ENCODE measurements around the gene THADA.
"Not testable (repeated sequence)": the region's sequence is repeated elsewhere in the genome, so short reads cannot be mapped to it uniquely, and the experiment has no call there.

THADA gene

DNA sequence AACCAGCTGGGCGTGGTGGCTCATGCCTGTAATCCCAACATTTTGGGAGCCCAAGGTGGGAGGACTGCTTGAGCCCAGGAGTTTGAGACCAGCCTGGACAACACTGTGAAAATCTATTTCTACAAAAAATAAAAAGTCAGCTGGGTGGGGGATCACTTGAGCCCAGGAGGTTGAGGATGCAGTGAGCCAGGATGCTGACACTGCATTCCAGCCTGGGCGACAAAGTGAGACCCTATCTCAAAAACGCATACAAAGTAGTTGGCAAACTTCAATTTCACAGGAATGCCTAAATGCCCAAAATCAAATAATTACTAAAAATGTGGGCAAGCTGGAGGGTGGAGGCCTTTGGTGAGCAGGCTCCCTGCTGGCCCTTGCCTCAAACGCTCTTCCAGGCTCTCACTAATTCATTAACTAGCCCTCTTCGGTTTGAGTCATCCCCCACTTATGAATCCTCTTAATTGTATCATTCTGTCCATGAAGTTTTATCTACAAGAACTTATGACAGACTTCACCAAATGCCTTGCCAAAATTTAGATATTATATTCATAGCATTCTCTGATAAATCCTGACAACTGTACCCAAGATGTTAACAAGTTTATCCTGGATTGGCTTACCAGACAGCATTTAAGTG, 300.8 kb downstream of the THADA start:
- no peak for DNase-seq

DNA sequence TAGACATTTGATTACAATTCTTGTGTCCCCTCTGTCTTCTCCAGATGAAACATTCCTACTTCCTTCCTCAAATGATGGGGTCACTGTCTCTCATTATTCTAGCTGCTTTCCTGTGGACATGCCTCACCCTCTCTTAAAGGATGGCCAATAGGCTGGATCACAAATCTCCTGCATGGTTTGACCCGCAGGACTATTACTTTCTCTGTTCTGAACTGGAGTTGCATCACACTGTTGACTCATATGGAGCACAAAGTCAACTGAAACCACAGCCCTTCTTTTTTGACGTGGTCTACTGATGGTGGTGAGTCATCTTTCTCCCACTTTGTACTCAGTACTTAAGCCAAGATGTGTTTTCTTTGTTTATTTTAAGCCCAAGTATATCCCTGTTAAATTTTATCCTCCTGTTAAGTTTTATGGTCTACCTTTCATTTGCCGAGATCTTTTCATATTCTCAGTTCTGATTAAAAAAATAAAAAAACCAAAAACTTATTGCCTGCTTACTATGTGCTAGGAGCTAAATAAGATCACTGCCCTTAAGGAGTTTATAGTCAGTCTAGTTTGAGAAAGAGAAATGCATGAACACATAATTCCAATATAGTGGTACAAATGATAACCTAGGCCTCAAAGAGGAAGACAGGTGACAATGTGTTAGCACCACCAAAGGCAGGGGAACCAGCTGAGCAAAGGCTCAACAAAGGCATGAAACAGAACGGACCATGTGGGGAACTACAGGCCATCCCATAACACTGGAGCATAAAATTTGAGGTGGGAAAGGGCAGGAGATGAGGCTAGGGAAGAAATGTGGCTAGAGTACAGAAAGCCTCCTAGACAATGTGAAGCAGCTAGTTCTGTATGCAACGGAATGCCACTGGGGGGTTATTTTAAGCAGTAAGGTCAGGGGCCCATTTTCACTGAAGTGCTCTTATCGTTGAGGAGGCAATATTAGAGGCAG, 301.8 kb downstream of the THADA start:
- DNase-seq = no peak

DNA sequence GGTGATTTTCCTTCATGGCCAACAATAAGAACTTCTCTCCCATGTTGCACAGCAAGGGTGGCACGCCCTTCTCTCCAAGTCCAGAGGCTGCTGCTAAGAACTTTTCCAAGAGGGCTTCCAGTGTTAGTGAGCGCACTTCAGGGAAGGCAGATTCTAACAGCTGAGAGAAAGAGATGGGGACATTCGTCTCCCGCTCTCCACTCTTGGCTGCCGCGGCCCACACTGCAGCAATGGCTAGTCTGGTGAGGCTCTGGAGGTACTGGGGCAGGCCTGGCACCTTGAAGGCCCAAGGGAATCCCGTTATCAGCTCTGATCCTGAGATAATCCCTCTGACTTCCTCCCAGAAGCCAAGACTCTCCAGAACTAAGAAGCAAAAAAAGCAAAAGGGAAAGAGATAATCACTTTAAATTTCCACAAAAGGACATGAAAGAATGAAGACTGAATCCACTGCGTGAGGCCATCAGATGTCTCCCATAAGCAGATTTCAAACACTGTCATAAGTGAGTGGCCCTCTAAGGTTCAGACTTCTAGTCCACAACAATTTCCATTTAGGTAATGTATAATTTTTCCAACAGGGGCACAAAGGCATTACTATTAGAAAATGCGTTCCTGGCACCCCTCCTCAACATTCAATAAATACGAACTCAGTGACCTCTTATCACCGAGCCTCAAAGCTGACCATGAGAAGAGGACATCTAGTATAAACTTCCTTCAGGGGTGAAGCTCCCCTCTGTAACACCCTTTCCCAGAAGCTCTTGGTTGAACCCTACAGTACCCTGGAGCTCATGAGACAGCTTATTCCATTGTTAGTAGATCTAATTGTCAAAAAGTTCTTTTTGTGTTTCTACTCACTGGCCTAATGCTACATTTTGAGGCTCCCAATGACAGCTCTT, 302.7 kb downstream of the THADA start:
- DNase-seq = no peak

DNA sequence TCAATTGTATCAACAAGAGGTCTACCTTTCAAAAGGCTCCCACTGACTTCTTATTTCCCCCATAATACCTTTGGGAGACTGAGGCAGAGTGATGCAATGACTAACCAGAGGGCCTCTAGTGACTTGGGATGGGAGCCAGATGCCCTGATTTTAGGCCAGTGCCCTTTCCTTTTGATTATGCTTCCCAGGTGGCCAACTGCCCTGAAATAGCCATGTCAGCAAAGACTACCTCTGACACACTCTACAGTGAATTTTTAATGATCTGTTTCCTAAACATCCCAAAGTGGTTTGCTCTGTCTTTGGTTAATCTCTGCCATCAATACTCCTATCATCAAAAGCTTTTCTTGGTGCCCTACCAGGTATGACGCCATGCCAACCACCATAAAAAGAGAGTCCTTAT, 303.5 kb downstream of the THADA start:
- no peak for DNase-seq

DNA sequence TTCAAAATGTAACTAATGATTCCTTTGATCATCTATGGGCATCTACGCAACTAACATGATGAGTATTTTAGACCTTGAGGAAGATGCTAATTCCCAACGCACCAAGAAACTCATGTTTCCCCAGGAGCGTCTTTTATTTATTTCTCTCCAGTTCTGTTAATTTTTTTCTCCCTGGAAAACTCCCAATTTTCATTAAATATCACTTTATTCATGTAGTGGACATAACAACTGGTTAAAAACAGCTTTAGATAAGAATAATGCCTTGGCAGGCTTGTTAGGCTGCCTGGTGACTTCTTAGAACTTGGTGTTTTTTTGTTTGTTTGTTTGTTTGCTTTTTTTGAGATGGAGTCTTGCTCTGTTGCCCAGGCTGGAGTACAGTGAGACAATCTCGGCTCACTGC, 306.5 kb downstream of the THADA start:
- DNase-seq = no peak

DNA sequence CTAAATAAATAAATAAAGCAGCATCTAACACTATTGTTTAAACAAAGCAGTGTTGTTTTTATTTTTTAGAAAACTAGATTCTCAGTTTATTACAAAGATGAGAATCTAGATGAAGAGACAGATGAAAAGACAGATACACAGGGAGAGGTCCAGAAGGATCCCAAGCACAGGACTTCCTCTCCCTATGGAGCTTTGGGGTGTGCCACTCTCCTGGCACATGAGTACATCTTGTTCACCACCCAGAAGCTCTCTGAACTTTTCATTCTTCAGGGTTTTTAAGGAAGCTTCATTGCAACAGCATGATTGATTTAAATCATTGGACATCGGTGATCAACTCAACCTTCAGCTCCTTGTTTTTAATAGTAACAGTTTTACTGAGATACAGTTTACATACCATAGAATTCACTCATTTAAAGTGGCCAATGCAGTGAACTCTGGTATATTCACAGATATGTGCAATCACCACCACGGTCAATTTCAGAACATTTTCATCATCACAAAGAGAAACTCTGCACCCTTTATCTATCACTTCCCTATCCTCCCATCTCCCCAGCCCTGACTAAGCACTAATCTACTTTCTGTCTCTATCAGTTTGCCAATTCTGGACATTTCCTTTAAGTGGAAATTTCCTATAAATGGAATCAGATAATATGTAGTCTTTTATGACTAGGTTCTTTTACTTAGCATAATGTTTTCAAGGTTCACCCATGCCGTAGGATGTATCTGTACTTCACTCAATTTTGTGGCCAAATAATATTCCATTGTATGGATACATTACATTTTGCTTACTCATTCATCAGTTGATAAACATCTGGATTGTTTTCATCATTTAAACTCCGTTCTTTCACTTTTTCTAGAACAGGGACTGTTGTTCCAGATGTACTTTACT, 307.2 kb downstream of the THADA start:
- no peak for DNase-seq

DNA sequence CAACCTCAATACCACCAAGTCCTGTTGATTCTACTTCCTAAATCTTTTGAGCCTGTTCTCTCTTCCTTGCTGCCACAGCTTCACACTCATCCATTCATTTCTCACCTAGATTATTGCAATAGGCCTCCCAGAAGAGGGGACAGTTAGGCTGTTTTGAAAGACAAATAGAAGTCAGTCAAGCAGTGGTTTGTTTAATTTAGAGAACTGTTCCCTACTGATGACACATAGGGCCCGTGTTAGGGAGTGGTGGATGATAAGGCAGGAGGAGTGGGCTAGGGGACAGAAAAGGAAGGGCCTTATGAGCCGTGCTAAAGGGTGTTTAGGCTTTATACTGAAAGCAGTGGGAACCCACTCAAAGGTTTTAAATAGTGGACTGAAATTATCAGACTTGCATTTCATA, 309.9 kb downstream of the THADA start:
- DNase-seq = no peak

DNA sequence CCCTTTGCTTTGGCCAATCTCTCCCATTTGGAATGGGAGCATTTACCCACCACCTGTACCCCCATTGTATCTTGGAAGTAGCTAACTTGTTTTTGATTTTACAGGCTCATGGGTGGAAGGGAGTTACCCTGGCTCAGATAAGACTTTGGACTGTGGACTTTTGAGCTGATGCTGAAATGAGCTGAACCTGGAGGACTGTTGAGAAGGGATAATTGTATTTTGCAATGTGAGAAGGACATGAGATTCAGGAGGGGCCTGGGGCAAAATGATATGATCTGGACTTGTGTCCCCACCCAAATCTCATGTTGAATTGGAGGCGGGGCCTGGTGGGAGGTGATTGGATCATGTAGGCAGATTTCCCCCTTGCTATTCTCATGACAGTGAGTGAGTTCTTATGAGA, 310.9 kb downstream of the THADA start:
- no peak for DNase-seq

DNA sequence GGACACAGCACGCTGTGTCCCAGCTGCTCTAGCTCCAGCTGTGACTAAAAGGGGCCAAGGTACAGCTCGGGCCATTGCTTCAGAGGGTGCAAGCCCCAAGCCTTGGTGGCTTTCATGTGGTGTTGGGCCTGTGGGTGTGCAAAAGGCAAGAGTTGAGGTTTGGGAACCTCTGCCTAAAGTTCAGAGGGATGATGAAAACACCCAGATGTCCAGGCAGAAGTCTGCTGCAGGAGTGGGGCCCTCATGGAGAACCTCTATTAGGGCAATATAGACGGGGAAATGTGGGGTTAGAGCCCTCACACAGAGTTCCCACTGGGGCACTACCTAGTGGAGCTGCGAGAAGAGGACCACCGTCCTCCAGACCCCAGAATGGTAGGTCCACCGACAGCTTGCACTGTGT, 311.5 kb downstream of the THADA start:
- not testable (repeated sequence) for DNase-seq

DNA sequence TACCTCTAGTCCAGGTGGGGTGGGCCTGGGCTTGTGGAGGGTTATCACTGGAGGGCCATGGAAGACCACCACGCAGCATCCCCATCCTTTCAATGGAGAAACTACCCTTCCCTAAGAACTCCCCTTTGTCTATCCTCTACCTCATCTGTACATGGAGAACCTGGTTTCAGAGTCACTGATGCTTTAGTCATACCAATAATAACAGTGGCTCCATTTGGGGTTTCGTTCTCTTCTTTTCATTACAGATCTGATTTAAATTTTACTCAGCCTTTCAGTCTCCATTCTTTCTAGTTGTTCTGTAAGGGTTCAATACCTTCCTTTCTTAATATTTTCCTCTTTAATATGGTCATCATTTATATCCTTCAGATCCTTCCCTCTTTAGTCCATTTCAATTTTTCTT, 314.8 kb downstream of the THADA start:
- no peak for DNase-seq

DNA sequence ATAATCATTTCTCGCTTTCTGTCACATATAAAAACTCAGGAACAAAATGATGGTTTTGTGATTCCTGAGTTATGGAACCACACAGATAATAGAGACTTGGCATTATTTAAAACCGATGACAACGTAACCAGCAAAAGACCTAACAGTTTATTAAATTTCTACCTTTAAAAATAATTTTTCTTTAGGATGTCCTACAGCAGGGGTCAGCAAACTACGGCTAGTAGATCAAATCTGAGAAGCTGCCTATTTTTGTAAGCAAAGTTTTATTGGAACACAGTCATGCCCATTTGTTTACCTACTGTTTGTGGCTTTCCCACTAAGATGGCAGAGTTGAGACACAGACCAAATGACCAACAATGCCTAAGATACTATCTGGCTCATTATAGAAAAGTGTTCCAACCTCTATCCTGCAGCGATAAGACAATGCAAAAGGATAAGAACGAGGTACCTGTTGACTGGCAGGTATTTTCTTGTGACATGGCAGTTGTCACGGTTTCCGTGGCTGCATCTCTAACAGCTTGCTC, 316.5 kb downstream of the THADA start:
- no peak for DNase-seq

DNA sequence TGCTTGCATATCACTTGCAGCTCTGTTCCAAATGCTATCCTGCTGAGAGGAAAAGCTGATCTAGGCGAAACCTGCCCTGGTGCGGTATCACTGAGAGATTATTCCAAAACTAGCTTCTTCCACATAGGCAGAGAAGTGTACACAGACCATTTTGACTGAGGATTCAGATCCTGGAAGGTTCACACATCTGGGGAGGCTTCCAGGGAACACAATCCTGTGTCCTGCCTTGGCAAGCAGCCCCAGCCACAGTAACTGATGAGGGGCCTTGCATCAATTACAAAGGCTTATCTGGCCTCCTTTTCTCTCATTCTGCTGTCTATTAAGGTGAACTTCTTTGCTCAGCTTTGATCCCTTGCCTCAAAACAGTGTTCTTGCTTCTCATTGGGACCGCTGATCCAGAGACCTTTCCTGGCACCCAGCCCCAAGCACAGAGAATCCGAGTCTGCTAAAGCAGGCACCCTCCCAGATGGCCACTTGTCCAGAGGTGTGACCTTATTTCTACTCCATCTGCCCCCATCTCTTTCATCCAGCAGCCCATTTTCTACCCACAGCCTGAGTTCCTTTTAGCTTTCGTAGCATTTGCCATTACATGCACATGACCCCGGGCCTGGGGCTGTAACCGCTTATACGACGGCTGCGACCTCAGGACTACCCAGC, 317.1 kb downstream of the THADA start:
- no peak for DNase-seq

DNA sequence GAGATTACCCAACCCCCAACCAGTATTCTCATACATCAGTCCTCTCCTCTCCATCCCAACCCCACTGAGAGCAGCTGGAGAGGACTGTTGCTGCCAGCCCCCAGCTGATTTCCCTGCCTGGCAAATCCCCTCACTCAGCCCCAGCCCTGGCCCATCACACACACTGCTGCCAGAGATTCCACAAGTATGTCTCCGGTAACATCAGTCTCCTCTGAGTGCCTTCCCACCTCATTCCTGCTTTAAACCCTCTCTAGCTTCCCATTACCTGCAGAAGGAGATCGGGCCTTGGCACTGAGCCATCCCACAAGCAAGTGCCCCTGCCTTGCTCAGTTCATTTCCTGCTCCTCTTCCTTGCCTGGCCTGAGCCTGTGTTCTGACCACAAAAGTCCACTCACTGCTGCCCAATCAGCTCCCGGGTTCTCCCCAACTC, 318.9 kb downstream of the THADA start:
- no peak for DNase-seq

DNA sequence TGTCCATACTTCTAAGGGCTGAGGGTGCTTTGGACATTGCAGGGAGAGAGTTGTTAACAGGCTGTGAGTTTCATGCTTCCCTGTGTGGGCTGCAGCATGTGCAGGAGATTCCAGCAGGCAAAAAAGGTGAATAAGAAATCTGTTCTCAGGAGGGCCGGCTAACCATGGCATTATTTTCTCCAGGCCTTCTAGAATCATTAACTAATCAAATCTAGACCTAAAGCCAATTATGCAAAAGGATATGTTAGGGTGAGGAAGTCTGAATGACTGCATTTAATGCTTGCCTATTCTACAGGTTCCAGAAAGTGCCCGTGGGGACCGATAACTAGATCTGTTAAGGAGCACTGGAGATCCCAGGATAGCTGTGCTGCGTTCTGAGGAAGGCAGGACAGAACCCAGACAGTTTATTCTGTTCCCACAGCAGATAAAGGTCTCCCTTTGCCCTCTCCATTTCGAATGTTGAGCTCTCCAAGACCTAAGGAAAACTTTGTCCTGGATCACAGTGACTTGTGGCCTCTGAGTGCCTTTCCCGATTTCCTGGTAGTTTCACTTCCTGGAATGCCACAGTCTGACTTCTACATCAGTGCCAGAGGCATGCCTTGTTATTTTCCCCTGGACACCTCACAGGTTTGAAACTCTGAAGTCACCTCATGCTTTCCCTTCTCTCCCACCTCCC, 319.4 kb downstream of the THADA start:
- DNase-seq = no peak

DNA sequence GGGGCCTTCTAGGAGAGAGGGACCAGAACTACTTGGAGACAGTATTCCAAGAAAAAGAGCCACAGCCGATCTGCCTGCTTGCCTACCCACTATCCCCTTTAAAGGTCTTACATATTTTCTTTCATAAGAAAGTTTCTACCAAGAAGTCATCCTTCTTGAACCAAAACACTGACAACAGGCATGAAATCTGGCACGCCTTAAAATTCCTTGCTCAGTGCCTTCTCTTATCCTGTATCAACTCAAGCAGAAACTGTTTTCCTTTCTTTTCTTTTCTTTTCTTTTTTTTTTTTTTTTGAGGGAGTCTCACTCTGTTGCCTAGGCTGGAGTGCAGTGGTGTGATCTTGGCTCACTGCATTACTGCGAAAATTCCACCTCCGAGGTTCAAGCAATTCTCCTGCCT, 321.1 kb downstream of the THADA start:
- no peak for DNase-seq

DNA sequence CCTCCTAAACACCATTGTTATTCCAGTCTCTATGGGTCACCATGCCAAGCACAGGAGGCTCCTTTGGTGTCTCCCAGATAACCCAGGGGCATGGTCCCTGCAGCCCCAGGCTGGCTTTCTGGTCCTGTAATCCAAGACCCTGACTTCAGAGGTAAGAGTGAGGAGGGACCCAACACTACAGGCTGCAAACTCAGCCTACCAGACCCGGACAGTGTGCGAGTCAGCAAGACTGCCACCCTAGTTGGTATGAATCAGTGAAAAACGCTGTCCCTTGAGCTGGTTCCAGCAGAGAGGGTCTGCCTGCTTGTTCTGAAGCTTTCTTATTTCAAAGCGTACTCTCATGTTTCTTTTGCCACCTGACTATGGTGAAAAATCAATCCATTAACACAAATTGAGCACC, 321.8 kb downstream of the THADA start:
- DNase-seq = no peak

DNA sequence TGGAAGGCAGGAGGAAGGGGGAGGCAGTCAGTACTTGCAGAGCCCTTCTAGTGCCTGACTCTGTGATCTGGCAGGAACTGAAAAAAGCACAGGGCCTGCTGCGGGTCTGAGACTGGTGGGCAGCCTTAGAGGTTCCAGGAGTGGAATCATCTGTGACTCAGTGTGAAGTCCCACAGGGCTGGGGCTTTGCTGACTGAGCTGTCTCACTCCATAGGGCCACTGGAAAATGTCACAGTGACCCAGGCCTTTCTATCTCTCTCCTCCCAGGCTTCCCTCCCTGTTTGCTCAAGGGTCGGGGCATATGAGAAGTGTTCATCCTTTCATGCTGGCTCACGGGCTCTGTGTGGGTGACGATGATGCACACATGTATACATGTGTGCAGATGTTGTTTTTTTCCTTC, 322.3 kb downstream of the THADA start:
- no peak for DNase-seq

DNA sequence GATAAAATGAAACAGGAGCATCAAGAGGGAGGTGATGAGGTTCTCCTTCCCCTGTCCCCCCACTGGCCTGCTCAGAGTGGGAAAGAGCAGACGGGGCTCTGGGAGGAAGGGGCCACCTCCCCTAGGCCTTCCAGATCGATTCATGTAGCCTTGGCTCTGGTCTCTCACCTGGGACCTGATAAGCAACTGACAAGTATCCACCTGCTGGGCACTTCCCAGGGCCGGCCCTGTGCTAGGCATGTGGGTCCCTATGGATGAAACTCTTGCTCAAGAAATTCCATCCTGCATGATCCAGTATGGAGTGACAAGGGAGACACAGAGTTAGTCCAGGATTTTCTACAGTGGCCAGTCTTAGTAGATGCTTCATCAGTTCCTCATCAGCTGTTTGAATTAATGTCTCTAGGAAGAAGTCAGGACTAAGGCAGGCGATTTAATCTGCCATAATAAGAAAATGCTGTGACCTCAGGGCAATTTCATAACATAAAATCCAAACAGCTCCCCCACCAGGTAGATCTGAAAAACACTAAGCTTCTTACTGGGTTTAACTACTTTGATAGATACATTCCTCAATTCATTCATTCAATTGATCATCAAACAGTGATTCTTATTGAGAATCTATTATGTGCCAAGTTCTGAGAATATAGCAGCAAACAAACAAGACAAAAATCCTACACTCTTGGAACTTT, 324.8 kb downstream of the THADA start:
- DNase-seq = no peak

DNA sequence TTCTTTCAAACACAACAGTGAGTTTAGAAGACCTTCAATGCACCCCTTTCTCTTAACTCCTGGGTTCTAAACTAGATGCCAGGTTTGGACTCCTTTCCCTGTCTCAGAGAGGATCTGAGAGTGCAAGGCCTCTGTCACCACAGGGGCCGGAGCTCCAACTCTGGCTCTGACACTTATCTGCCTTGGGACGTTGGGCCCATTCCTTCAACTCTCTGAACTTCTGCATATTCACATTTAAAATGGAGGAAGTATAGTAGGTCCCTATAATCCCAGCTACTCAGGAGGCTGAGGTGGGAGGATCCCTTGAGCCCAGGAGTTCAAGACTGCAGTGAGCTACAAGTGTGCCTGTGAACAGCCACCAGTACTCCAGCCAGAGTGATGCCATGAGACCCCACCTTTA, 325.4 kb downstream of the THADA start:
- DNase-seq = no peak

DNA sequence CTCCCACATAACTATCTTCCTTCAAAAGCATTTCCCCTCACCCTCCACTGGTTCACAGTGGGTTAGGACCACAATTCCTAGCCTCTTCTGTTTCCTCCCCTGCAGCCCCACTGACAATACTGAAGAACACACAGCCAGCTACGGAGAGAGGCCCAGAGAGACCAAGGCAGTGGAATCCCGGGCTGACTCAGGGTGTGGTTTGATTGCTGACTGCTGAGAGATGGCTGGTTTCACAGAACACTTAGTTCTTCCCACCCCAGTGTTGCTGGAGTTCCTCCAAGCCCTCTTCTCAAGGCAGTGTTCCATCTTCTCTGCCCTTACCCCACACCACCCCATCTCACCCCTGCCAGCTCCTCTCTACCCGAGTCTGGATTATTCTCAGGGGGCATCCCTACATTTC, 326.1 kb downstream of the THADA start:
- DNase-seq = no peak

All from NCI-H774 (cell line).